ENCODE data around the gene UFSP2.

Gene UFSP2

DNA sequence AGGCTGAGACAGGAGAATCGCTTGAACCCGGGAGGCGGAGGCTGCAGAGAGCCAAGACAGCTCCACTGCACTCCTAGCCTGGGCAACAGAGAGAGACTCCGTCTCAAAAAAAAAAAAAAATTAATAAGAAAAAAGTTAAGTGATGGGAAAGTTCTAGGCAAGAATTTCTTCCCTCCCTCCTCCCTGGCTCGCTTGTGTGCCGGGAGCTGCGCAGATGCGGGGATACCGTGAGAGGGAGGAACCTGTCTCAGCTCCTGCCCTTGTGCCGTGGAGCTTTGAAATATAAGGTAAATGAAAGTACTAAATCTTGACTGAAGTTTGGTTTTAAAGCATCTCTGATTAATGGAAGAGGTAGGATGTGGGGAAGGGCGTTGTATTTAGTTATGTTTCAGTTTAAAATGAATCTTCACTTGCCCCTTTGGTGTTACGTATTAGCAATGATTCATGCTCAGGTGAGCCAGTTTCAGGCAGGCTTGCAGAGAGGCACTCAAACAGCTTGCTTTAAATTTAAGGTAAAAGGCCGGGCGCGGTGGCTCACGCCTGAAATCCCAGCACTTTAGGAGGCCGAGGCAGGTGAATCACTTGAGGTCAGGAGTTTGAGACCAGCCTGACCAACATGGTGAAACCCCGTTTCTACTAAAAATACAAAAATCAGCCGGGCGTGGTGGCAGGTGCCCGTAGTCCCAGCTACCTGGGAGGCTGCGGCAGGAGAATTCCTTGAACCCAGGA is 1.4 kb upstream of the UFSP2 start:
- no peak for DNase-seq (ENCODE audit: low read depth in 2 of 2, low spot score in 1 of 2)

DNA sequence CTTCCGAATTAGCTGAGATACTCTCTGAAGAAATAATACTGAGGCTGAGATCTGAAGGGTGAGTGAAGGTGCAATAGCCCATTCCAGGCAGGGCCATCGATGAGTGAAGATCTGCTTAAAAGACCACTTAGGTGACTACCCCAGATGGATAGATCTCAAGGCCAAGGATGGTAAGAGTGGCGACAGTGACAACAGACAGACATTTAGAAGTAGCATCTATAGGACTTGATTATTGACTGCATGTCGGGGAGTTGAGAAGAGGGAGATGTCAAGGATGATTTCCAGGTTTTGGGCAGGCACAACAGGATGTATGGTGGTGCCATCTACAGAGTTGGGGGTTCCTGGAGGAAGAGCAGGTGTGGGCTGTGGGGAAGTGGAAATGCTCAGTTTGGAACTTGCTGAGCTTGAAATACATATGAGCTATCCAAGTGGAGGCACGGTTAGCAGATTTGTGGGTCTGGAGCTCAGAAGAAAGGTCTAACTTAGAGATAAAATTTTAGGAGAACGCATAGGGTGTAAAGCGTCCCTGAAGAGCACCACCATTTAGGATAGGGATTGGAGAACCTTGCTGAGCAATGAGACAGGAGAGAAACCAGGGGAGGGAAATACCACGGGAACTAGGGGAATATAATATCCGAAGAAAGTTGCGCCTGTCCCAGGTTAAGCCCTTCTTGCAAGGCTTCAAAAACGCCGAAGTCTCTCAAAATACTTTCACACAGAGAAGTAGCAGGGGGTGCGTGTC is 688 bp downstream of the UFSP2 start:
- peak in 1 of 2 donors; percentile 1 for DNase-seq (ENCODE audit: low read depth in 2 of 2, low spot score in 1 of 2)

DNA sequence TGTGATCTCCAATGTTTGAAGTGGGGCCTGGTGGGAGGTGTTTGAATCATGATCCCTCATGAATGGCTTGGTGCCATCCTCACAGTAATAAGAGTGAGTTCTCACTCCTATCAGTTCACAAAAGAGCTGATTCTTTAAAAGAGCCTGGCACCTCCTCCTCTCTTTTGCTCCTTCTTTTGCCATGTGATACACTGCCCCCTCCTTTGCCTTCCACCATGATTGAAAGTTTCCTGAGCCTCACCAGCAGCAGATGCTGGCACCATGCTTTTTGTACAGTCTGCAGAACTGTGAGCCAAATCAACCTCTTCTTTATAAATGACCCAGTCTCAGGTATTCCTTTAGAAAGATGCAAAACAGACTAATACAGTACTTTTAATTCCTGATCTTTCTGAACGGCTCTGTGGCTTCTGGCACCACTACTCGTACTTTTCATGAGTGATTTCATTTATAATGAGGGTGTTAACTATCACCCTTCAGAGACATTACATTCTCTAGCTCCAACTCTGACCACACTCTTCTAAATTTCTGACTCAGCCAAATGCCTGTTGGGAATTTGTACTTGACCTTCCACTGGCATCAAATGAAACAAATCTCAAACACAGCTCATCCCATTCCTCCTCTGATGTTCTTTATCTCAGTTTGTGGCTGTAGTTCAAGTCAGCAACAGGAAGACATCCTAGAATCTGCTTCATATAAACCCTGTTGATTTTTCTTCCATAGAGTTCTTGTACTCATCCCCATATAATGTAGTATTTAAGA is 4.2 kb downstream of the UFSP2 start:
- no peak for DNase-seq (ENCODE audit: low read depth in 2 of 2, low spot score in 1 of 2)

DNA sequence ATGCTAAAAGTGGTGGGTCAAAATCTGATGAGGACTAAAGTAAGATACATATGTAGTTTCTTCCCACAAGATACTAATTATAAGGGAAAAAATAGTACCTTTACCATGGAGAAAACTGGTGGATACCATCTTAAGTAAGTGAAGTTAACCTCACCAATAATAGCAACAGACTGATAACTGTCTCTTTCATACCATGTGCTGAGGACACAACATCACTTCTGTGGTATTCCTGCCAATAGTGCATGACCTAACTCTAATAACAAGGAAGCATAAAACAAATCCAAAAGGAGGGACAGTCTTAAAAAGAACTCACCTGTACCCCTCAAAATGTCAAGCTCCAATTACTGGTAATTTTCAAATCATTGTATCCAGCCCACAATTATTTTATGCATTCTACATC is 8.8 kb downstream of the UFSP2 start:
- DNase-seq (ENCODE audit: low read depth in 2 of 2, low spot score in 1 of 2) = no peak

DNA sequence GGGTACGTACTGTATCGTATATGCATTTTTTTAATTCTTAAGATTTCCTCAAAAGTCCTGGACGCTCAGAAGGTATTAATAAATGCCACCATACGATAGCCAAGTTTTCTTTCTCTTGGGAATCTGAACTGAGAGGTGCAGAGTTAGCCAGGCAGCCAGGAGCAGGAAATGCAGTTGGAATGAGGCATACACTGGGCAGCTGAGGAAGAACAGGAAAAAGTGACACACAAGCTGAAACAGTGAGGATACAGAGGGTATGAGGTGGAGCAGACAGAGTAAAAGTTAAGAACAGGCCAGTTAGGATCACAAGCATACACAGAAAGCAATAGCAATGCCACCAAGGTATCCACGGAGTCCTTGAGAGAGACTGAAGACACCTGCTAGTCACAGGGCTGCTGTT is 13.4 kb downstream of the UFSP2 start:
- no peak for DNase-seq (ENCODE audit: low read depth in 2 of 2, low spot score in 1 of 2)

DNA sequence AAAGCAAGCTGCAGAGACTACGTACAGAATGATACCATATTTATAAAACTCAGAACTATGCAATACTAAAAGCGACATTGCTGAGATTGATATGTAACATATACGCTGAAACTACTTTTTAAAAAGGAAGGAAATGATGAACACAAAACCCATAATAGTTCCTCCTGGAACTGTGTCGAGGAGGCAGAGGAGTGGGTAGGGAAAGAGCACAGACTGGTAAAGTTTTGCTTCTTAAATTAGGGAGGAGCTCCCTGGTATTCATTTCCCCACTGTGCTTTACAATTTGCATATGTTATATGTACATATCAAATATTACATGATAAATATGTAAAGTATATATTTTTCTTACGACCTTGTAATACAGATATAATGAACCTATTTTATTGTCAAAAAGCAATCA is 13.9 kb downstream of the UFSP2 start:
- no peak for DNase-seq (ENCODE audit: low read depth in 2 of 2, low spot score in 1 of 2)

DNA sequence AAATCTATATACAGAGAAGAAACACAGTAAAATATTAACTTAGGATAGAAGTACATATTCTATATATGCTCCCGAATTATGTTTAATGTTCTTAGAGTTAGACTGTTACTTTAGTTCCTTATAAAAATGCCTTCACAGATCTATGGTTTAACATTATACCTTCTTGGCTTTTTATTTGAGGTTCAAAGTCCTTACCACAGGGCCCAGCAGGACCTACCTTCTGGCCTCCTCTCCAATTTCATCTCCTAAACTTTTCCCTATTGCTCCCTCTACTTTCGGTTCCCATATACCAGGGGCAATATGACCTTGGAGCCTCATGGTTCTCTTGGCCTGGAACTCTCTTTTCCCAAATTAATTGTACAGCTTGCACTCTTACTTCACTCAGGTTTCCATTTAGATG is 17.3 kb downstream of the UFSP2 start:
- DNase-seq (ENCODE audit: low read depth in 2 of 2, low spot score in 1 of 2) = no peak

DNA sequence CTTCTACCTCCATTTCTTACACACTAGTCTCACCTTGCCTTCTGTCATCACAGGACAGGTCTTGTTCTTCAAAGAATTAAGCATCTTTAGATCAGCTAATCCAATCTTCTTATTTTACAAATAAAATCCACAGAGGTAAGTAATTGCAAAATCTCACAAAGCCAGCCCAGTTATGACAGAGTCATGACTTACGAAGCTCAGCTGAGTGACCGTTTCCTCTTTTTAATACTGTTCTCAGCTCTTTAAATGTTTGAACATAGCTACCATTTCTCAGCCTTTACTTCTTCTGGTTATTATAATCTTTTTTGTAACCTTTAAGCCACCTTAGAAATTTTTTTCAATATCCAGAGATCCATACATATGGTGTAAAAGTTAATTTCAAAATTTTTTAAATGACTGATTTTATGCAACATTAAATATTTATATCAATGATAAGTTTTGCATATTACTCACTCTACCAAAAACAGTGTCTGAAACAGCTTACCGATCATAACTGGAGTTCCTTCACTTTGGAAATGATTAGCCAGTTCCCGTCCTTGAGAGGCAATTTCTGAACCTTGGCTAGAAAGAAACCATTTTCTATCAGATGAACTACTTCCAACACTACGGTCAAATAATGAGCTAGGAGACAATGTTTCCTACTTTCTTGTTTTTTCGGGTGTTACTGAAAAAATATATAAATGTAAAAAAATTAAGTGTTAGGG is 20.3 kb downstream of the UFSP2 start:
- no peak for DNase-seq (ENCODE audit: low read depth in 2 of 2, low spot score in 1 of 2)

DNA sequence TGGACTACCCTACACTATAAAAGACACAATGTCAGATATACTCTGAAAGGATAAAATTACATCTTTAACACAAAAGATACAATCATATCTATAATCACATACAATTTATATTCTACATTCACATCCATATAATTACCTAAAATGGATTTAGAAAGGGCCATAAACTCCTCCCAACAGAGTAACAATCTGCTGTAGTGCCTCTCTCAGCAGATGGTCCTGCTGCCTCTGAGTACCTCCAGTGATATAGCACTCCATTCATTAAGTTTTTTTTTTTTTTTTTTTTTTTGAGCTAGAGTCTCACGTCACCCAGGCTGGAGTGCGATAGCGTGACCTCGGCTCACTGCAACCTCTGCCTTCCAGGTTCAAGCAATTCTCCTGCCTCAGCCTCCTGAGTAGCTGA is 21.7 kb downstream of the UFSP2 start:
- no peak for DNase-seq (ENCODE audit: low read depth in 2 of 2, low spot score in 1 of 2)

DNA sequence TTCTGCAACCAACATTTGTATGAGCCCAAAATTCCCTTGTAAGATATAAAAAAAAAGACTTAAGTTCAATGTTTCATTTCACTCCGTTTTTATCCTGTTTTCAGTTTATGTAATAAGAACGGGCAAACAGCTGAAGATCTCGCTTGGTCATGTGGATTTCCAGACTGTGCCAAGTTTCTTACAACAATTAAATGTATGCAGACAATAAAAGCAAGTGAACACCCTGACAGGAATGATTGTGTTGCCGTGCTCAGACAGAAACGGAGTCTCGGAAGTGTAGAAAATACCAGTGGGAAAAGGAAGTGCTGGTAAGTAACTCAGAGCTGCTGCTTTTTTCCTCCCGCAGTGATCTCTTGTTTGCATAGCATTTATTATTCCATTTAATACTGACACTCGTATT is 26.3 kb downstream of the UFSP2 start:
- no peak for DNase-seq (ENCODE audit: low read depth in 2 of 2, low spot score in 1 of 2)

DNA sequence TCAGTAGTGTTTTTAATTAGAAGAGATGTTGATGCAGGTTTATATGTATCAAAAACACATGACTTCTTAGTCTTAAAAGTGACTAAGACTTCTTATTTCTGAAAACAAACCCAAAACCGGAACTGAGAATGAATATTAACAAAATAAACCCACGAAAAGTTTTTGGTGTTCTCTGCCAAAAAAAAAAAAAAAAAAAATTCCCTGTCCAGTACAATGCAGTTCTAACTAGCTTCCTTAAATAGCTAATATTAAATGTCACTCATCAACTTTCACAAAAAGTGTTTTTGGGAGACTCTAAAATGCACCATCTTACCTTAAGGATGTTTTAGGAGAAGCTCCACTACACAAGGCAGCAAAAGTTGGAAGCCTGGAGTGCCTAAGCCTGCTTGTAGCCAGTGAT is 27.1 kb downstream of the UFSP2 start:
- DNase-seq (ENCODE audit: low read depth in 2 of 2, low spot score in 1 of 2) = no peak

DNA sequence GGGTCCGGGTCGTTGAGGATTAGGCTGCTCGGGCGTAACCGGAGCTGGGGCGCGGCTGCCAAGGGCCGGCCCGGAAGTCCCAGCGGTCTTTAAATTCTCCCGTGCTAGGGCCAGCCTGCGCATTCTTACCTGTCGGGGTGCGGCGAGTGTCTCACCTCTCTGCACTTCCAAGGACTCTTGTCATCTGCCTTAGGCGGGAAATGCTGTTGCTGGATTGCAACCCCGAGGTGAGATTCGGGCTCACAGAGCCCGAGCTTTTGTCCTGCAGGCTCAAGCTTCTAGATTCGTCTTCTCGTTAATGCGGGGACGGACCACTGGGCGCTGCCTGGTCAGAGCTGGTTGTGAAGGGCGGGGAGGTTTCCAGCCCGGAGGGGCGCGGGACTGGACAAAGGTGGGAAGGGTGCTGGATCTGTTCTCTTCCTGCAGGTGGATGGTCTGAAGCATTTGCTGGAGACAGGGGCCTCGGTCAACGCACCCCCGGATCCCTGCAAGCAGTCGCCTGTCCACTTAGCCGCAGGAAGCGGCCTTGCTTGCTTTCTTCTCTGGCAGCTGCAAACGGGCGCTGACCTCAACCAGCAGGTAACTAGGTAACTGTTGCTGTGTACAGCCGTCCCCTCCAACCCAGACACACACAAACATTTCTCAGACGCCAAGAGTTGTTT is 28.9 kb downstream of the UFSP2 start, which contains the start of gene ANKRD37:
ANKRD37 (plus strand) TSS at position 118 of the 662 bp plus-strand sequence; CDS start at position 201, 83 bp downstream.
- DNase-seq (ENCODE audit: low read depth in 2 of 2, low spot score in 1 of 2) = no peak

DNA sequence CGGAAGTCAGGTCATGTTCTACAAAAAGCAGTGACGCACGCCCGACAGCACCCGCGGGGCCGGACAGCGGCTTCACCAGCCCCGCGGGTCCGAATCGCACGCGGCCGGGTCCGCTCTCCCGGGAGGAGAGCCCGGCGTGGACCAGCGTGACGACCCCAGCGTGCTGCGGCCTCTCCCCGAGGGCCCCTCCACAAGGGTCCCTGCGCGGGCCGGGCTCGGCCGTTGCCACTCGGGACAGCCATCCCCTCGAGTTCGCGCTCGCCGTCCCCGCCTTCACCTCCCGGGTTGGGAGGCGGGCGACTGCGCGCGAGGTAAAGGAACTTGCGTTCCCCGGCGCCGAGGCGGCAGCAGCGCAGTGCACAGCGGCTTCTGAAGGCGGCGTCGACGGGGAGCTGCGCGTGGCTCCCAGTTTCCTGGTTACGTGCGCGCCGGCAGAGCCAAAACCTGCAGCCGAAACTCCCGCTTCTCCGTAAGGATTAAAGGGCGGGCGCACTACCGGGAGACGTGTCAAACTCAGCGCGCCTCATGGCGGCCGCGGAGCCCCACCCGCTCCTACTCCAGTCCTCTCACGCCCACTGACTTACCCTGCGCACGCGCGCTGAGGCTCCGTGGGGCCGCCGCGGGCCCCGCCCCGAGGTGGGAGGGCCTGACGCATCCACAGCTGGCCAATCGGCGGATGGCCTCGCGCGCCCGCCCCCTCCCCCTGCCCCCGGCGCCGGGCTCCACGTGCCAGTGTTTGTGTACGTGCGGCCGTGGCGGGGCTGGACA is 29.6 kb downstream of the UFSP2 start:
- DNase-seq (ENCODE audit: low read depth in 2 of 2, low spot score in 1 of 2) = peak; percentile 81 to 92

DNA sequence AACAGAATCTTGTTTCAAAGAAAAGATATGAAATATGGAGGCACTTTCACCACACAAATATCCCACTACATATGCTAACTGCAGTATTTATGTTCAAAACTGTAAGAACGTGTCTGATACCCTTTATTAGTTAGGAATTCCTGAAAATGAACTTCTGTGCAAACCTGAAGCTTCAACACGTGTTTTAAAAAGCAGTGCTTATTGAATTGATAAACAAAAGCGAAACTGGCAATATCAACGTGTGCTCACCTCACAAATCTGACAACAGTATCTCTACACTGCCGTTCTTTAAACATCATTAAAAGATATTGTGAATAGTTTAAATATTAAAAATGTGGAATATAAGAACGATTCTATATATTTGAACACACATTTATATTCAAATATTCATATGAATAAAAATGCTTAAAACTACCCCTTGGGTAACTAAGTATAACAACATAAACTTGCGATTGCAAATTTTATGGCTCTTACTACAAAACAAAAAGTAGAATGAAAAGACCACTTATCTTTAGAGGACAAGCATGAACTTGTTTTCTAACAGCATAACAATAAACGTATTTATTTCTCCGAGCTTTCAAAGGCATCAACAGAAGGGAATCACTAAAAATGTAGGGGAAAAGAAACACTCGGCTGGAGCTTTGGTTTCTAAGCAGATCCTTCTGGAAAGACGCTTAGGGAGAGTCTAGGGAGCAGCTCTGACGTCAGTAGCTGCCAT is 30.4 kb downstream of the UFSP2 start, which contains the start of gene LRP2BP:
LRP2BP (minus strand) TSS at position 687 of the 718 bp plus-strand sequence. CDS start 17,738 bp downstream, outside the sequence.
- no peak for DNase-seq (ENCODE audit: low read depth in 2 of 2, low spot score in 1 of 2)

DNA sequence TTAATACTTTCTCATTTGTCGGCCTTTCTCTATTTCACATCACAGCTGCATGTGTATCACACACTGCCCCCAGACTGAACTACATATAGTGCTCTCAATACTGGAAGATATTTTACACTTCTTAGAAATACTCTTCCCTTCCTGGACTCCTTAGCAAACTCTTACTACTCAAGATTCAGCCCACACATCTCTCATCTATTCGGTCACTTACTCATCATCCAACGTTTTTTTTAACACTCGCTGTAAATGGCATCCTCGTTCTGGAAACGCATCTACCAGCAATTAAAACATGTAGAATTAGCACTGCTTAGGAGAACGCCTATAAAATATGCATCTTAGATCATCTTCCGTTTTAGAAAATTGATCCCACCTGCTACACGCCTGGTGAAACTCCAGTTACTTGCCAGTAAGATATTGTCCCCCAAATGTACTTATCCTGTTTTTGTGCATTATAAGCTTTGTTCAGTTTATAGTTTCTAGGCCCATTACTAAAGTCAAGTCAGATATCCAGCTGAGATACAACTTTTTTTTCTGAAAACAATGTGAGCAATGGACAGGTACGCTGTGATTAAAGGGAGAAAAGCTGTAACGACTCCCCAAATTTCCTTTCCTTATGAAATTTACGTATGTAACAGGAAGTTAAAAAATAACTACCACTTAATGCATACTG is 31.1 kb downstream of the UFSP2 start:
- DNase-seq (ENCODE audit: low read depth in 2 of 2, low spot score in 1 of 2) = no peak

DNA sequence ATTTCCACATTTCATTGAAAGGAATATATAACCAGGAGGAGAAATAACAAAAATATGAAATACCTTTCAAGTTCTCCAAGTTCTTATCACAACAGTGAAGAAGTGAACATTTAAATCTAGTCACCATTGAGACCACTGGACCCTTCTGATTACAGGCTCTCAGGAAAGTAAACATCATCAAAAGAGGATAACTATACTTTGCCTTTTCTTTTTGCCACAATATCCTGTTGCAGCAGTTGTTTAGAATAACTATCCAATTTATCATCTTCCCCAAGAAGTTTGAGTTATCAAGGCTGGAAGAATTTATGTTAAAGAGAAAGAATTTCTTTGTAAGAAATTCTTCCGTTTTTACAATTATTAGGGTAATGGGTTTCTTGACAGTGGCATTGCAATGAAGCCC is 33.6 kb downstream of the UFSP2 start:
- DNase-seq (ENCODE audit: low read depth in 2 of 2, low spot score in 1 of 2) = no peak

DNA sequence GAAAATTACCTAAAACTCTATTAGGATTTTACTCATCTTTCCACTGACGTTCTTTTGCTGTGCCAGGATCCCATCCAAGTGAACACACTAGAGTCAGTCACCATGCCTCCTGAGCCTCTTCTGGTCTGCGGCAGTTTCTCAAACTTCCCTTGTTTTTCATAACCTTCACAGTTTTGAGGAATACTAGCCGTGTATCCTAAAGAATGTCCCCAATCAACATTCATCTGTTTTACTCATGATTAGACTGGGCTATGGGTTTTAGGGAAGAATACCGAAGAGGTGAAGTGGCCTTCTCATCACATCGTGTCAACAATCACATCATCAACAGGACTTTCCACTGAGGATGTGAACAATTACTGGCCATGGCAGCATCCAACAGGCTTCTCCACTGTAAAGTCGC is 34.8 kb downstream of the UFSP2 start:
- DNase-seq (ENCODE audit: low read depth in 2 of 2, low spot score in 1 of 2) = no peak

DNA sequence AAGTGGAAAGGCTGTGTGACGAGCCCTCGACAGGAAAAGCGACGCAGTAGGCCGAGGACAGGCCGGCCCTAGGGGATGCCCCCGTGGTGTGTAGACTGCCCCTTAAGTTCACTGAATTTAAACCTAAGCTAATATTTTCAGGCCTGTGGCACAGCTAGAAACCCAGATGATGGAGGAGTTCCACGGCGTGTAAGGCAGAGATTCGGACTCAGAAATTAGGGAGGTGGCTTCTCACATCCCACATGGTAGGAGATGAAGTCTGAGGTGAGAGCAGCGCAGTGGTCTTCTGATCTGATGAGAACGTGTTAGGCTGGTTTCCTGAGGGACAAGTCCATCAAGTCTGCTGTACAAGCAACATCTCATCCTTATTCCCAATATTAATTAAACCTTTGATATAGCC is 37.8 kb downstream of the UFSP2 start:
- no peak for DNase-seq (ENCODE audit: low read depth in 2 of 2, low spot score in 1 of 2)

DNA sequence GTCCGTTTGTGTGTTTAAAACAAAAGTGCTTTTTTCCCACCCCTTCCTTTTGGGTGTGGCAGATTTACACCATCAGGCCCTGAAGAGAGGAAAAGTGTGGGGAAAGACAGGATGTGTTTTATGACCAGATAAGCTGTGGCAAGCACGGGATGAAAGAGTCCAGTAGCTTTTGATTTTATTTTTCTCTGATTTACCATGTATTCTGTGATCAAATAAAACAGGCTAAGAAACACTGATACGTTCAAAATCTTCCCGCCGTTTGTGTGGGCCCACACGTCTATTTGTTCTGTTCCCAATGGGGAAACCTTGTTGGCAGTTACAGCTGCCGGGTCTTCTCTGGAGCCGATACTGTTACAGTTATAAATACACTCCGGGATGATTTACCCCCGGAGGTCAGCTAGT is 40.8 kb downstream of the UFSP2 start:
- DNase-seq (ENCODE audit: low read depth in 2 of 2, low spot score in 1 of 2) = no peak

Measured in stimulated activated CD8-positive, alpha-beta memory T cell treated with anti-CD3 and anti-CD28 coated beads, Interleukin-4, amount 100 ng/mL, for 1 hour (primary cell).